Activated B cell treated with CpG ODN at 0.5 μM for 24 hours (primary cell): ENCODE data around the gene MTSS2. TPM values are rescaled to one million over a fixed set of nuclear protein-coding genes. Genes with fewer than 3 reads are reported as not detected.

Experiments used
- ATAC-seq: fragments of 200-7000 bp; cut with Tn5 transposase; one replicate; pipeline ENCODE4 v1.10.0; 2021; ENCODE audit warnings: low read depth, mild to moderate bottlenecking, moderate library complexity
- CTCF ChIA-PET: fragments of 350-600 bp; sonication (Branson Sonifier 250); formaldehyde crosslinking; loops from one replicate; lab custom pipeline; 2021; ENCODE audit warnings: antibody characterized with exemption; lab: Charles Lee
- POLR2A ChIA-PET: fragments of 350-600 bp; sonication (Branson Sonifier 250); formaldehyde crosslinking; loops from one replicate; lab custom pipeline; 2021; ENCODE audit warnings: antibody characterized with exemption; lab: Charles Lee
- DNase-seq: peaks from one replicate; pipeline ENCODE4 v3.0.0; 2022
- H3K27ac Mint-ChIP-seq: one replicate; pipeline ENCODE4 v1.8.0; 2020; ENCODE audit warnings: mixed read lengths
- H3K27me3 Mint-ChIP-seq: one replicate; pipeline ENCODE4 v1.8.0; 2021; ENCODE audit warnings: mixed read lengths
- H3K36me3 Mint-ChIP-seq: one replicate; pipeline ENCODE4 v1.8.0; 2021; ENCODE audit warnings: low read depth, mixed read lengths
- H3K4me1 Mint-ChIP-seq: one replicate; pipeline ENCODE4 v1.8.0; 2021; ENCODE audit warnings: mixed read lengths
- H3K4me3 Mint-ChIP-seq: one replicate; pipeline ENCODE4 v1.8.0; 2020; ENCODE audit warnings: mild to moderate bottlenecking, mixed read lengths
- H3K9me3 Mint-ChIP-seq: one replicate; pipeline ENCODE4 v1.8.0; 2020; ENCODE audit warnings: mixed read lengths
- intact Hi-C: fragments of 100-400 bp; cut with micrococcal nuclease; formaldehyde crosslinking; loops from one replicate; pipeline ENCODE4 v1.15.1; 2024
- total RNA-seq: library from RNA; stranded (reverse); gene quantifications from 2 replicates; pipeline ENCODE4 v1.2.3, GENCODE V29; 2022
- TF ChIP-seq, protein P1 (sequence below): fragments of 200-600 bp; IDR thresholded peaks from one replicate; pipeline ENCODE4 v1.8.0; 2022; ENCODE audit warnings: antibody characterized with exemption, mild to moderate bottlenecking

Gene MTSS2
- total RNA-seq, 1 donor from 2014 or later, result 1.4 TPM

DNA sequence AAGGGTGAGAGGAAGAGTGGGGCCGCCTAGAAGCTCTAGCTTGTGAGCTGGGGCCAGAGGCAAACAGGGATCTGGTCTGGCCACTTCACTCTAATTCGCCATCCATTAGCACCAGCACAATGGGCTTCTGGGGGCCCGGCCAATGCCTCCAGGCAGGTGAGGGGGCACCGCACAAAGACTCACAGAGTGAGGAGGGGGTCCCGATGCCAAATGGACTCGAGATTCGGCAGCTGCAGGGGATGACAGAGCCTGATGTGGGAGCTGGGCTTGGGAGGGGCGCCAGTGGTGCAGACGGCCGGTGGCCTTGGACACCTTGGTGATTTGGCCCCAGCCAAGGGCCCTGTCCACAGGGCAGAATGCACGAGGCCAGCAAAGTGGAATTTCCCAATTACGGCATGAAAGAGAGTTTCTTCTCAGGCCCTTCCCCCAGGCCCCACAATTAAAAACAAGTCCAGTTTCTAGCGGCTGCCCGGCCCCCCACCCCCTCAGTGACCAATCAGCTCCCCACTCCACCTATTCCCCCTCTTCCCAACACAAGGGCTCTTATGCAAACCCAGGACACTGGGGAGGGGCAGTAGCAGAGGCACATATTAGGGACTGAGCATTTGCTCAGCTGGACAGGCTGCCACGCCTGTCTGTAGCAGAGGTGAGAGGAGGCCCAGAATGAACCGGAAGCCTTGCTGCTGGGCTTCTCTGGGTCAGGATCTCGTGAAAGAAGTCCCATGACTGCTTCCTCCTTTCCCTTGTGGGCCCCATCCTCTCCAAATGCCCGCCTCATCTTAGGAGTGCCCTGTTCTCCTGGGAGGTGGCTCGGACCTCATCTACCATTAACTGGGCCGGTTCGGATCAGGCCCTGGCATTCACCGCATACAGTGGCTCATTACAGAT lies 39.4 kb upstream of the MTSS2 start:
- Mint-ChIP-seq H3K27me3 (no peaks in the 10 kb centered on the region), H3K27ac (no peak overlapping the region), H3K36me3 (peaks cover 70% of the 10 kb centered on the region), H3K9me3 (no peaks in the 10 kb centered on the region), H3K4me1 (no peaks in the 10 kb centered on the region), H3K4me3 (no peak overlapping the region)
- POLR2A ChIA-PET, result no interaction called here
- intact Hi-C loops, result no loop called here
- TF ChIP-seq, protein P1, sequence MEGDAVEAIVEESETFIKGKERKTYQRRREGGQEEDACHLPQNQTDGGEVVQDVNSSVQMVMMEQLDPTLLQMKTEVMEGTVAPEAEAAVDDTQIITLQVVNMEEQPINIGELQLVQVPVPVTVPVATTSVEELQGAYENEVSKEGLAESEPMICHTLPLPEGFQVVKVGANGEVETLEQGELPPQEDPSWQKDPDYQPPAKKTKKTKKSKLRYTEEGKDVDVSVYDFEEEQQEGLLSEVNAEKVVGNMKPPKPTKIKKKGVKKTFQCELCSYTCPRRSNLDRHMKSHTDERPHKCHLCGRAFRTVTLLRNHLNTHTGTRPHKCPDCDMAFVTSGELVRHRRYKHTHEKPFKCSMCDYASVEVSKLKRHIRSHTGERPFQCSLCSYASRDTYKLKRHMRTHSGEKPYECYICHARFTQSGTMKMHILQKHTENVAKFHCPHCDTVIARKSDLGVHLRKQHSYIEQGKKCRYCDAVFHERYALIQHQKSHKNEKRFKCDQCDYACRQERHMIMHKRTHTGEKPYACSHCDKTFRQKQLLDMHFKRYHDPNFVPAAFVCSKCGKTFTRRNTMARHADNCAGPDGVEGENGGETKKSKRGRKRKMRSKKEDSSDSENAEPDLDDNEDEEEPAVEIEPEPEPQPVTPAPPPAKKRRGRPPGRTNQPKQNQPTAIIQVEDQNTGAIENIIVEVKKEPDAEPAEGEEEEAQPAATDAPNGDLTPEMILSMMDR, result no peak
- DNase-seq, result no peak
- CTCF ChIA-PET, result no interaction called here
- ATAC-seq, result no peak

DNA sequence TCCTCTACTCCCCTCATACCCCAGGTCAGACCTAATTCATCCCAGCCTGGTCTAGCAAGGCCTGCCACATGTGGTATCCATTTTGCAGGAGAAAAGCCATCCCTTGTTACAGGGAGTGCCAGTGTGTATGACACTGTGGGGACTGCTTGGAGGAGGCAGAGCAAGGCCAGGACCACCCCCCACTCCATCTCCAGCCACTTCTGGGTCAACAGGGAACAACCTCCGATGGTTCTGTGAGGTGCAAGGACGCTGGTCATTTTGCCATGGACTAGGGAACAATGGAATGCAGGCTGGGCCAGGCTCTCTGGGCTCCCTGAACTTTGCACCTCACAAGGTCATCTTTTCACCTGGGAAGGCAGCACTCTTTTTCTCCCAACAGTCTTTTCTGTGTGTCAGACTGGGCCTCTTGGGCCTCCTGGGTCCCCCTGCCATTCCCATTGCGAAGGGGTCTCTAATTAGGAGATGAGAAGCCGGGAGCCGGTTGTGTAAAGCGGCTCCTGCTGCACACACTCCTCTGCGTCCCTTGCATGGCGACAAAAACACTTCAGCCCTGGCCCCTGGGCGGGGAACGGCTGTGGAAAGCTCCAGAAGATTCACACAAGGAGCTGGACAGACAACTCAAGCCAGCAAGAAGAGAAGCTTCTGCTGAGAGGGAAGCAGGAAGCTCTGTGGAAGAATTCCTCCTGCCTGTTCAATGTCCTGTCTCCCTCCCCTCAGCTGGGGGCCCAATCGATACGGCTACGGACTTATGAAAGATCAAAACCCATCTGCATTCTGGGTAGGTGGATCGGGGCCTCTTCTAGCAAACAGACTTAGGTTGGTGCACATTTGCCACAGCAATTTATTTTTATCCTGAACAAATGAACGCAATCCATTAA lies 38.5 kb upstream of the MTSS2 start:
- TF ChIP-seq, protein P1, result no peak
- no peaks in the 10 kb centered on the region for H3K4me1 Mint-ChIP-seq
- ChIA-PET POLR2A (no interaction called here), CTCF (no interaction called here)
- DNase-seq, result no peak
- H3K27me3 Mint-ChIP-seq, result no peaks in the 10 kb centered on the region
- ATAC-seq, result no peak
- intact Hi-C loops, result no loop called here
- no peak overlapping the region for H3K4me3 Mint-ChIP-seq
- H3K36me3 Mint-ChIP-seq, result peaks cover 70% of the 10 kb centered on the region
- H3K27ac Mint-ChIP-seq, result no peak overlapping the region
- H3K9me3 Mint-ChIP-seq, result no peaks in the 10 kb centered on the region

DNA sequence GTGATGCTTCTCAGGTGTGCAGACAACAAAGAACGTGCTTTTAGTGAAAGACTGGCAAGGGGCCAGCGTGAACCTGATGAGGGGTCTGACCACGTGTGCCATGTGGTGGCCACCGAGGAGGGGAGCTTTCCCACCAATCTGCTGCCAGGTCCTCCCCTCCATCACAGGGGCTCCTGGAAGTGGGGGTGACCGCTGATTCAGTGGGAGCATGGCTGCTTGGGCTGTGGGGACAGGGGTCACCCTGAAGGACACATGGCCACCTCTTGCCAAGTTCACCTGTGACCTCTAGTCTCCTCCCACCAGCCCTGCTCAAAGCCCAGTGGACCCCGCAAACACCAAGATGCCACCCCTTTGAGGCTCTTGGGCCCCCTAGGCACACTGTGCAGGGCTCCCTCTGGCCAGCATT lies 37.9 kb upstream of the MTSS2 start:
- Mint-ChIP-seq H3K36me3 (peaks cover 68% of the 10 kb centered on the region), H3K27ac (no peak overlapping the region), H3K4me1 (no peaks in the 10 kb centered on the region), H3K4me3 (no peak overlapping the region), H3K9me3 (no peaks in the 10 kb centered on the region), H3K27me3 (no peaks in the 10 kb centered on the region)
- intact Hi-C loops, result no loop called here
- ChIA-PET CTCF (no interaction called here), POLR2A (no interaction called here)
- TF ChIP-seq, protein P1, result no peak
- ATAC-seq, result no peak
- no peak for DNase-seq

DNA sequence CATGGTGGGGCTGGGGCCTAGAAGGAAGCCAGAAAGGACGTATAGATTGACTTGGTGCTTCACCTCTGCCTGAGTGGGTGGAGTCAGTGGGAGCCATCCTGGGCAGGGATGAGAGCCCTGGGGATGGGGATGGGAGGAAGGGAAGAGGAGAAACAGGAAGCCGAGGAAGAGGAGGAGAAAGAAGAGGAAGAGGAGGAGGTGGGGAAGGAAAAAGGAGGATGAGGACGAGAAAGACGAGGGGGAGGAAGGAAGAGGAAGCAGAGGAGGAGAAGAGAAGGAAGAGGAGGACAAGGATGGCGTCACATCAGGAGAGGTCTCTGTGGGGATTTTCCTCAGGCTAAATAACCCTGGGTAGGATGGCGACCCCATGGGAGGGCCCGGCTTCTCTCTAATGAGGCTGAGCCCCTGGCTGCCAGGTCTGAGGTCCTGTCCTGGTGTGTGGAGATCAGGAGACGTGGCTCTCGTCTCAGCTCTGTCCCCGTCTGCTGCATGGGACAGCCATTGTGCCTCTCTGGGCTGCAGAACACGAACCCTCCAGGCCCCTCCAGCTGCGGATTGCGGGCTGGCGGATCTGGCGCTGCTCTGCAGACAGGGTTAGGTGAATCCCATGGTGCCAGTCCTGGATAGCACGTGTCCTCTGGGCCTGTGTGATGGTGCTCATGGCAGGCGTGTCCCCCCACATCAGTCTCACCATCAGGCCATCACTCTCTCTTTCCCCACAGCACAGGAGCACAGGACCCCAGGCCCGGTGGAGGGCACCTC lies 35.5 kb upstream of the MTSS2 start:
- CTCF ChIA-PET, result no interaction called here
- POLR2A ChIA-PET, result no interaction called here

More for the DNA sequence above, 35.5 kb upstream of the MTSS2 start:
- Mint-ChIP-seq H3K4me3 (no peak overlapping the region), H3K4me1 (no peaks in the 10 kb centered on the region), H3K36me3 (peaks cover 54% of the 10 kb centered on the region), H3K9me3 (no peaks in the 10 kb centered on the region), H3K27ac (no peak overlapping the region), H3K27me3 (no peaks in the 10 kb centered on the region)
- DNase-seq, result no peak
- ATAC-seq, result no peak
- TF ChIP-seq, protein P1, result no peak
- intact Hi-C loops, result no loop called here
